K562 (cell line): ENCODE data around the gene CNTN4. TPM values are rescaled to one million over a fixed set of nuclear protein-coding genes. Genes with fewer than 3 reads are reported as not detected.
"Not testable (repeated sequence)": the region's sequence is repeated elsewhere in the genome, so short reads cannot be mapped to it uniquely, and the experiment has no call there.

ENCODE experiments used
- ATAC-seq: fragments of 200-7000 bp; cut with Tn5 transposase; 3 replicates; pipeline ENCODE4 v1.9.1; 2020; ENCODE audit warnings: moderate library complexity
- BruUV-seq: library from RNA; stranded (reverse); fragments of 400-500 nt; replicated peaks from 2 replicates; lab custom pipeline; 2021; lab: Mats Ljungman, UMichigan
- CTCF ChIA-PET: fragments of 300-600 bp; formaldehyde crosslinking; extraction: SDS; loops from one replicate; lab custom pipeline; 2021; ENCODE audit warnings: low intra/inter-chr PET ratio; lab: Yijun Ruan, JAX
- POLR2A ChIA-PET: fragments of 300-600, 350-650 bp; sonication (Branson Sonifier 250); formaldehyde crosslinking; extraction: SDS; loops from one replicate; lab custom pipeline; 2021; ENCODE audit warnings: antibody characterized with exemption, inconsistent platforms; lab: Yijun Ruan, JAX
- DNase-seq, 4 experiments: peaks; one replicate each; pipeline versions ENCODE4 v3.0.0 to v3.0.0-alpha.2; 2011 to 2018; ENCODE audit warnings: low spot score in 3 of 4, mixed read lengths in 3 of 4; ENCODE audit errors: extremely low read depth in 1 of 4
- FAIRE-seq: peaks from 2 replicates; lab custom pipeline; 2011; peaks lifted over from hg19 to GRCh38; lab: Jason Lieb, UNC
- H2AFZ ChIP-seq: 2 replicates; pipeline ENCODE4 v1.6.0; 2011; ENCODE audit warnings: low read depth, low read length, control low read depth, inconsistent platforms
- H3K27ac ChIP-seq: fragments of 200-600 bp; 3 replicates; pipeline ENCODE4 v1.8.0; 2011; ENCODE audit warnings: low read depth, mild to moderate bottlenecking, control low read depth, inconsistent platforms, low read length, moderate library complexity, mixed read lengths; ENCODE audit errors: extremely low read depth
- H3K27me3 ChIP-seq, 2 experiments: fragments of 300-600 bp in 1 of 2; 2 replicates in 1 of 2; 3 replicates in 1 of 2; pipeline versions ENCODE4 v1.6.0 to v1.8.0; 2011; ENCODE audit warnings: inconsistent platforms in 2 of 2, low read length in 2 of 2, mild to moderate bottlenecking in 1 of 2, mixed read lengths in 1 of 2, moderate library complexity in 1 of 2; ENCODE audit not compliant: control insufficient read depth in 2 of 2, insufficient read depth in 2 of 2
- H3K36me3 ChIP-seq: fragments of 300-600 bp; 3 replicates; pipeline ENCODE4 v1.8.0; 2011; ENCODE audit warnings: mild to moderate bottlenecking, low read length, inconsistent platforms; ENCODE audit not compliant: control insufficient read depth, insufficient read depth
- H3K4me1 ChIP-seq, 2 experiments: fragments of 200-600 bp in 1 of 2; replicated peaks in 1 of 2; 2 replicates in 1 of 2; 3 replicates in 1 of 2; pipeline versions ENCODE4 v1.5.1 to v1.8.0; 2011; ENCODE audit warnings: inconsistent platforms in 2 of 2, low read length in 2 of 2, mild to moderate bottlenecking in 1 of 2, mixed read lengths in 1 of 2, moderate library complexity in 1 of 2; ENCODE audit not compliant: control insufficient read depth in 2 of 2, insufficient read depth in 2 of 2
- H3K4me2 ChIP-seq: 2 replicates; pipeline ENCODE4 v1.6.1; 2011; ENCODE audit warnings: low read length, control low read depth, inconsistent platforms, mixed read lengths; ENCODE audit not compliant: insufficient read depth
- H3K4me3 ChIP-seq: fragments of 200-600 bp; sonication (generic), shearing (Covaris generic); 2 replicates; pipeline ENCODE4 v1.5.1; 2016; ENCODE audit warnings: control low read depth, inconsistent platforms
- H3K79me2 ChIP-seq: fragments of 200-600 bp; 3 replicates; pipeline ENCODE4 v1.8.0; 2011; ENCODE audit warnings: low read length, inconsistent platforms; ENCODE audit not compliant: control insufficient read depth, insufficient read depth
- H3K9ac ChIP-seq, 2 experiments: 2 replicates each; pipeline versions ENCODE4 v1.6.0 to v1.6.1; 2011; ENCODE audit warnings: low read depth in 2 of 2, low read length in 2 of 2, control low read depth in 1 of 2, inconsistent platforms in 1 of 2, mild to moderate bottlenecking in 1 of 2, mixed read lengths in 1 of 2; ENCODE audit not compliant: insufficient read depth in 1 of 2
- H3K9me1 ChIP-seq: one replicate; pipeline ENCODE4 v1.6.0; 2011; ENCODE audit warnings: inconsistent platforms, mild to moderate bottlenecking, low read length, moderate library complexity; ENCODE audit not compliant: control insufficient read depth, insufficient read depth
- H3K9me3 ChIP-seq: replicated peaks from 2 replicates; pipeline ENCODE4 v1.5.1; 2011; ENCODE audit warnings: low read depth, low read length, inconsistent platforms; ENCODE audit not compliant: control insufficient read depth, insufficient read depth
- H4K20me1 ChIP-seq: replicated peaks from 2 replicates; pipeline ENCODE4 v1.6.1; 2011; ENCODE audit warnings: low read length, inconsistent platforms, mixed read lengths; ENCODE audit not compliant: control insufficient read depth, insufficient read depth
- WGBS: fragments of 100-300 bp; shearing (Covaris generic); methylation state at CpG from one replicate; pipeline ENCODE4 v1.1.6; 2016; ENCODE audit warnings: low coverage, mixed read lengths; ENCODE audit not compliant: insufficient coverage; ENCODE audit errors: missing lambda C conversion rate; 5-methylcytosine and 5-hydroxymethylcytosine counted together
- in situ Hi-C: fragments of 300-500 bp; cut with MboI; formaldehyde crosslinking; loops from 4 replicates; pipeline ENCODE4 v1.15.0; 2018; ENCODE audit warnings: inconsistent platforms, mixed read lengths
- intact Hi-C: fragments of 100-400 bp; cut with micrococcal nuclease; formaldehyde crosslinking; loops from 2 replicates; pipeline ENCODE4 v1.14.2; 2022
- polyA plus RNA-seq, 8 experiments: library from polyadenylated mRNA; depleted of rRNA in 4 of 8; stranded (reverse) in 5 of 8; unstranded in 3 of 8; fragments of >200 nt; fragmentation: Nextera tagmentation in 2 of 8; fragmentation: Illumina TruSeq in 1 of 8; extraction: Ambion mirVana in 2 of 8; extraction: Trizol in 1 of 8; gene quantifications; 2 replicates each; pipeline versions ENCODE4 v1.2.1 to v1.2.3, GENCODE V29; 2011 to 2014; ENCODE audit warnings: inconsistent platforms in 1 of 8, missing spikeins in 1 of 8
- total RNA-seq, 7 experiments: library from RNA; depleted of rRNA in 6 of 7; stranded (reverse); fragments of >200 nt in 6 of 7; fragmentation: Illumina TruSeq in 2 of 7; extraction: Trizol in 2 of 7; gene quantifications; 2 replicates each; pipeline versions ENCODE4 v1.2.1 to v1.2.3, GENCODE V29; 2011 to 2021; ENCODE audit warnings: low replicate concordance in 1 of 7
- TF ChIP-seq, protein P1 (sequence below), 2 experiments: fragments of 150-350 bp in 1 of 2; IDR thresholded peaks; 2 replicates each; pipeline ENCODE4 v1.6.1; 2012 to 2016; ENCODE audit warnings: low read depth in 2 of 2, low read length in 2 of 2, mild to moderate bottlenecking in 1 of 2, moderate library complexity in 1 of 2
- TF ChIP-seq, protein P2 (sequence below): fragments of 450-650 bp; formaldehyde crosslinking; IDR thresholded peaks from 2 replicates; pipeline ENCODE4 v1.4.0; 2020; ENCODE audit warnings: mild to moderate bottlenecking, moderate library complexity
- TF ChIP-seq, protein P3 (sequence below): fragments of 250-450 bp; sonication (Bioruptor Pico); IDR thresholded peaks from 2 replicates; pipeline ENCODE4 v1.9.0; 2021; ENCODE audit warnings: mild to moderate bottlenecking, inconsistent platforms
- TF ChIP-seq, protein P4 (sequence below): fragments of 250-450 bp; sonication (Bioruptor Pico); IDR thresholded peaks from 2 replicates; pipeline ENCODE4 v1.5.1; 2021; ENCODE audit warnings: mild to moderate bottlenecking

CNTN4 gene
- total and polyA plus RNA-seq, 9 of the 15 experiments (the other 6 are each of a cell fraction or from before 2014, with no cell fraction given): not detected

DNA sequence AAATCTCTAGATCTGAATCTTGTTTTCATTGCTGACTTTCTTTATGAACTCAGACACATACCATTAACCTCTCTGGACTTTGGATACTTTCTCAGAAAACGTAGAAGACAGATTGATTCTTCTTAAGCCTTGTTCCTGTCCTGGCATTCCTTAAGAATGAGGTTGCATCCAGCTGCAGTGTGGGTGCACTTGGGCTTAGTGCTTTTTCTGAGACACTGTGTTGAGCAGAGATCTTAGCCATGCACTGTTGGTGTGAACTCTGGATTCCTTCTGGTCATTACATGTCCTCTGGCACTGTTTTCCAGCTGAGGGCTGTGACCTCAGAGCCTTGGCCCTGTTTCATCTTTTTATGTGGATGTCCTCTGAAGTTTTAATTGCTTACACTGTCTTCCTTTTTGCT, 428.3 kb downstream of the CNTN4 start (continued):
- TF ChIP-seq, protein P1, sequence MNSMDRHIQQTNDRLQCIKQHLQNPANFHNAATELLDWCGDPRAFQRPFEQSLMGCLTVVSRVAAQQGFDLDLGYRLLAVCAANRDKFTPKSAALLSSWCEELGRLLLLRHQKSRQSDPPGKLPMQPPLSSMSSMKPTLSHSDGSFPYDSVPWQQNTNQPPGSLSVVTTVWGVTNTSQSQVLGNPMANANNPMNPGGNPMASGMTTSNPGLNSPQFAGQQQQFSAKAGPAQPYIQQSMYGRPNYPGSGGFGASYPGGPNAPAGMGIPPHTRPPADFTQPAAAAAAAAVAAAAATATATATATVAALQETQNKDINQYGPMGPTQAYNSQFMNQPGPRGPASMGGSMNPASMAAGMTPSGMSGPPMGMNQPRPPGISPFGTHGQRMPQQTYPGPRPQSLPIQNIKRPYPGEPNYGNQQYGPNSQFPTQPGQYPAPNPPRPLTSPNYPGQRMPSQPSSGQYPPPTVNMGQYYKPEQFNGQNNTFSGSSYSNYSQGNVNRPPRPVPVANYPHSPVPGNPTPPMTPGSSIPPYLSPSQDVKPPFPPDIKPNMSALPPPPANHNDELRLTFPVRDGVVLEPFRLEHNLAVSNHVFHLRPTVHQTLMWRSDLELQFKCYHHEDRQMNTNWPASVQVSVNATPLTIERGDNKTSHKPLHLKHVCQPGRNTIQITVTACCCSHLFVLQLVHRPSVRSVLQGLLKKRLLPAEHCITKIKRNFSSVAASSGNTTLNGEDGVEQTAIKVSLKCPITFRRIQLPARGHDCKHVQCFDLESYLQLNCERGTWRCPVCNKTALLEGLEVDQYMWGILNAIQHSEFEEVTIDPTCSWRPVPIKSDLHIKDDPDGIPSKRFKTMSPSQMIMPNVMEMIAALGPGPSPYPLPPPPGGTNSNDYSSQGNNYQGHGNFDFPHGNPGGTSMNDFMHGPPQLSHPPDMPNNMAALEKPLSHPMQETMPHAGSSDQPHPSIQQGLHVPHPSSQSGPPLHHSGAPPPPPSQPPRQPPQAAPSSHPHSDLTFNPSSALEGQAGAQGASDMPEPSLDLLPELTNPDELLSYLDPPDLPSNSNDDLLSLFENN (IDR thresholded peaks at IDR 0.05; ENCODE audit: low read depth in 2 of 2, low read length in 2 of 2): no peak
- TF ChIP-seq, protein P2, sequence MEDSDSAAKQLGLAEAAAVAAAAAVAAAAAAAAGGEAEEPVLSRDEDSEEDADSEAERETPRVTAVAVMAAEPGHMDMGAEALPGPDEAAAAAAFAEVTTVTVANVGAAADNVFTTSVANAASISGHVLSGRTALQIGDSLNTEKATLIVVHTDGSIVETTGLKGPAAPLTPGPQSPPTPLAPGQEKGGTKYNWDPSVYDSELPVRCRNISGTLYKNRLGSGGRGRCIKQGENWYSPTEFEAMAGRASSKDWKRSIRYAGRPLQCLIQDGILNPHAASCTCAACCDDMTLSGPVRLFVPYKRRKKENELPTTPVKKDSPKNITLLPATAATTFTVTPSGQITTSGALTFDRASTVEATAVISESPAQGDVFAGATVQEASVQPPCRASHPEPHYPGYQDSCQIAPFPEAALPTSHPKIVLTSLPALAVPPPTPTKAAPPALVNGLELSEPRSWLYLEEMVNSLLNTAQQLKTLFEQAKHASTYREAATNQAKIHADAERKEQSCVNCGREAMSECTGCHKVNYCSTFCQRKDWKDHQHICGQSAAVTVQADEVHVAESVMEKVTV (CRISPR knock-in tag): no peak
- TF ChIP-seq, protein P3, sequence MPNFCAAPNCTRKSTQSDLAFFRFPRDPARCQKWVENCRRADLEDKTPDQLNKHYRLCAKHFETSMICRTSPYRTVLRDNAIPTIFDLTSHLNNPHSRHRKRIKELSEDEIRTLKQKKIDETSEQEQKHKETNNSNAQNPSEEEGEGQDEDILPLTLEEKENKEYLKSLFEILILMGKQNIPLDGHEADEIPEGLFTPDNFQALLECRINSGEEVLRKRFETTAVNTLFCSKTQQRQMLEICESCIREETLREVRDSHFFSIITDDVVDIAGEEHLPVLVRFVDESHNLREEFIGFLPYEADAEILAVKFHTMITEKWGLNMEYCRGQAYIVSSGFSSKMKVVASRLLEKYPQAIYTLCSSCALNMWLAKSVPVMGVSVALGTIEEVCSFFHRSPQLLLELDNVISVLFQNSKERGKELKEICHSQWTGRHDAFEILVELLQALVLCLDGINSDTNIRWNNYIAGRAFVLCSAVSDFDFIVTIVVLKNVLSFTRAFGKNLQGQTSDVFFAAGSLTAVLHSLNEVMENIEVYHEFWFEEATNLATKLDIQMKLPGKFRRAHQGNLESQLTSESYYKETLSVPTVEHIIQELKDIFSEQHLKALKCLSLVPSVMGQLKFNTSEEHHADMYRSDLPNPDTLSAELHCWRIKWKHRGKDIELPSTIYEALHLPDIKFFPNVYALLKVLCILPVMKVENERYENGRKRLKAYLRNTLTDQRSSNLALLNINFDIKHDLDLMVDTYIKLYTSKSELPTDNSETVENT: no peak
- TF ChIP-seq, protein P4, sequence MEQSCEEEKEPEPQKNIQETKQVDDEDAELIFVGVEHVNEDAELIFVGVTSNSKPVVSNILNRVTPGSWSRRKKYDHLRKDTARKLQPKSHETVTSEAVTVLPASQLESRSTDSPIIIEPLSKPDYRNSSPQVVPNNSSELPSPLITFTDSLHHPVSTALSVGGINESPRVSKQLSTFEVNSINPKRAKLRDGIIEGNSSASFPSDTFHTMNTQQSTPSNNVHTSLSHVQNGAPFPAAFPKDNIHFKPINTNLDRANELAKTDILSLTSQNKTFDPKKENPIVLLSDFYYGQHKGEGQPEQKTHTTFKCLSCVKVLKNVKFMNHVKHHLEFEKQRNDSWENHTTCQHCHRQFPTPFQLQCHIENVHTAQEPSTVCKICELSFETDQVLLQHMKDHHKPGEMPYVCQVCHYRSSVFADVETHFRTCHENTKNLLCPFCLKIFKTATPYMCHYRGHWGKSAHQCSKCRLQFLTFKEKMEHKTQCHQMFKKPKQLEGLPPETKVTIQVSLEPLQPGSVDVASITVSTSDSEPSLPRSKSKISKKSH (CRISPR knock-in tag): no peak

DNA sequence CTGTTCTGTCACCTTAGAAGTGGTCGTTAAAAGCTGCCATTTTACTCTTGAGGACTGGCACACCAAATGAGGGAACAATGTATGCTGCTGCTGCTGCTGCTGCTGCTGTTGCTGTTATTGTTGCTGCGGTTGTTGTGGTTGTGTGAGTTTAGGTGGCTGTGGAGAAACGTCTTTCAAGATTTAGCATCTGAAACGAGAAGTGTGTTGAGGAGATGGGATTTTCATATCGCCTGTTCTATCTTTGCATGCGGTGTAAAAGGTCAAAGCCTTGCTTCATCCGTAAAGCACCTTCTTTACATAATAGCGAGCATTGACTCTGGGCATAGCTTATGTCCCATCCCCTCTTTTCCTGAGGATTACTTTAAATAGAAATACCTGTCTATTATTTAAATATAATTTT, 428.7 kb downstream of the CNTN4 start:
- H3K9ac ChIP-seq, H3K79me2 ChIP-seq, intact Hi-C loops, H3K27ac ChIP-seq, CTCF ChIA-PET, ATAC-seq, in situ Hi-C loops, POLR2A ChIA-PET, H3K27me3 ChIP-seq, BruUV-seq, H3K9me3 ChIP-seq, H4K20me1 ChIP-seq, H3K4me1 ChIP-seq, H3K4me3 ChIP-seq, H2AFZ ChIP-seq, FAIRE-seq, H3K36me3 ChIP-seq, H3K4me2 ChIP-seq, H3K9me1 ChIP-seq, DNase-seq: not testable (repeated sequence)
- WGBS: 1% methylated on average over 7 of the region's 8 CpGs
